PFSK-1 (cell line): ENCODE measurements around the gene CEP83.

Experiments
- FOXP2 ChIP-seq: optimal IDR thresholded peaks from 2 replicates; pipeline ENCODE3; 2011; ENCODE audit warnings: borderline replicate concordance, control low read depth, inconsistent platforms; ENCODE audit not compliant: insufficient read depth; ENCODE audit errors: extremely low read length, extremely low read depth
- POLR2AphosphoS5 ChIP-seq: IDR thresholded peaks from 2 replicates; pipeline ENCODE4 v1.6.1; 2012; ENCODE audit warnings: low read depth, mild to moderate bottlenecking, control low read depth, low read length, moderate library complexity
- SIN3A ChIP-seq: IDR thresholded peaks from 2 replicates; pipeline ENCODE4 v1.6.1; 2012; ENCODE audit warnings: mild to moderate bottlenecking, low read length, moderate library complexity, borderline replicate concordance; ENCODE audit not compliant: insufficient read depth
- TAF1 ChIP-seq: IDR thresholded peaks from 2 replicates; pipeline ENCODE4 v1.6.1; 2012; ENCODE audit warnings: low read length, control low read depth, borderline replicate concordance; ENCODE audit not compliant: insufficient read depth
- TF ChIP-seq, protein P1 (sequence below), 2 experiments: IDR thresholded peaks; 2 replicates each; pipeline versions ENCODE4 v1.6.1 to v1.8.0; 2011 to 2012; ENCODE audit warnings: low read depth in 2 of 2, low read length in 2 of 2, control low read depth in 1 of 2, inconsistent platforms in 1 of 2, mild to moderate bottlenecking in 1 of 2, moderate library complexity in 1 of 2; ENCODE audit not compliant: insufficient read depth in 1 of 2

CEP83 gene

DNA sequence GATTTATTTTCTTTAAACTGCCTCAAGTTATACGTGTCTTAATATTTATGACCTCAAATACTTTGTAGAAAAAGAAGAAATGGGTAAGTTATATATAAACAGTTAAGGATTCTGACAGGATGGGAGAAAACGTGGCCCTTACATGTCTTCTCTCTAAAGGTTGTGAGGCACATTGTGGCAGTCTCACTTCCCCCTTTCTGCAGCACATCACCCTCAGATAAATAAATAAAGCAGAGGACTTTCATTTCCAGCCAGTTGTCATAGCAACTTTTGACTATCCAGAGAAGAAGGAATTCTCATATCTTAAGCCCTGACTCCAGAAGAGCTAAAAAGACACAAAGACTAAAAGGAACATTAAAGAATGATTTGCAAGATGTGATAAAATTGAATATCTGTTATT, 28.8 kb upstream of the CEP83 start:
- TF ChIP-seq TAF1, result no peak
- no peak for TF ChIP-seq FOXP2
- no peak for TF ChIP-seq POLR2AphosphoS5
- TF ChIP-seq, protein P1, sequence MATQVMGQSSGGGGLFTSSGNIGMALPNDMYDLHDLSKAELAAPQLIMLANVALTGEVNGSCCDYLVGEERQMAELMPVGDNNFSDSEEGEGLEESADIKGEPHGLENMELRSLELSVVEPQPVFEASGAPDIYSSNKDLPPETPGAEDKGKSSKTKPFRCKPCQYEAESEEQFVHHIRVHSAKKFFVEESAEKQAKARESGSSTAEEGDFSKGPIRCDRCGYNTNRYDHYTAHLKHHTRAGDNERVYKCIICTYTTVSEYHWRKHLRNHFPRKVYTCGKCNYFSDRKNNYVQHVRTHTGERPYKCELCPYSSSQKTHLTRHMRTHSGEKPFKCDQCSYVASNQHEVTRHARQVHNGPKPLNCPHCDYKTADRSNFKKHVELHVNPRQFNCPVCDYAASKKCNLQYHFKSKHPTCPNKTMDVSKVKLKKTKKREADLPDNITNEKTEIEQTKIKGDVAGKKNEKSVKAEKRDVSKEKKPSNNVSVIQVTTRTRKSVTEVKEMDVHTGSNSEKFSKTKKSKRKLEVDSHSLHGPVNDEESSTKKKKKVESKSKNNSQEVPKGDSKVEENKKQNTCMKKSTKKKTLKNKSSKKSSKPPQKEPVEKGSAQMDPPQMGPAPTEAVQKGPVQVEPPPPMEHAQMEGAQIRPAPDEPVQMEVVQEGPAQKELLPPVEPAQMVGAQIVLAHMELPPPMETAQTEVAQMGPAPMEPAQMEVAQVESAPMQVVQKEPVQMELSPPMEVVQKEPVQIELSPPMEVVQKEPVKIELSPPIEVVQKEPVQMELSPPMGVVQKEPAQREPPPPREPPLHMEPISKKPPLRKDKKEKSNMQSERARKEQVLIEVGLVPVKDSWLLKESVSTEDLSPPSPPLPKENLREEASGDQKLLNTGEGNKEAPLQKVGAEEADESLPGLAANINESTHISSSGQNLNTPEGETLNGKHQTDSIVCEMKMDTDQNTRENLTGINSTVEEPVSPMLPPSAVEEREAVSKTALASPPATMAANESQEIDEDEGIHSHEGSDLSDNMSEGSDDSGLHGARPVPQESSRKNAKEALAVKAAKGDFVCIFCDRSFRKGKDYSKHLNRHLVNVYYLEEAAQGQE (IDR thresholded peaks at IDR 0.05; ENCODE audit: insufficient read depth in 1 of 2, low read depth in 2 of 2, low read length in 2 of 2), result no peak
- TF ChIP-seq SIN3A, result no peak

DNA sequence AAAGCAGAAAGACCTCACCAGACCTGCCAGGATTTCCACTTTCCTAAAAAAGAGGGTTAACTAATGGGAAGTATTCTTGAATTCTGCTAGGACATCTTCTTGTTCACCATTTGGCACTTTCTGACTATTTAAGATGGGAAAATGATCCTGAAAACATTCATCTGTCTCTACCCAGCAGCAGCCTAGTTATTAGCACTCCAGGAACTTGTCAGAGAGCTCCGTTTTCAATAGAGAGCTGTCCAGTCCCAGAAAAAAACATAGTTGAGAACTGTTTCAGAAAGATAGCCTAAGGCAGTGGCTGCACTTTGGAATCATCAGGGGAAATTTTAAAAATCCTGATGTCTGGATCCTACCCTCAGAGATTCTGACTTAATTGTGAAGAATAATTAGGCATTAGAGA, 22.1 kb upstream of the CEP83 start:
- no peak for TF ChIP-seq FOXP2
- TF ChIP-seq, protein P1 (IDR thresholded peaks at IDR 0.05; ENCODE audit: insufficient read depth in 1 of 2, low read depth in 2 of 2, low read length in 2 of 2), result no peak
- no peak for TF ChIP-seq POLR2AphosphoS5
- TF ChIP-seq SIN3A, result no peak
- no peak for TF ChIP-seq TAF1

DNA sequence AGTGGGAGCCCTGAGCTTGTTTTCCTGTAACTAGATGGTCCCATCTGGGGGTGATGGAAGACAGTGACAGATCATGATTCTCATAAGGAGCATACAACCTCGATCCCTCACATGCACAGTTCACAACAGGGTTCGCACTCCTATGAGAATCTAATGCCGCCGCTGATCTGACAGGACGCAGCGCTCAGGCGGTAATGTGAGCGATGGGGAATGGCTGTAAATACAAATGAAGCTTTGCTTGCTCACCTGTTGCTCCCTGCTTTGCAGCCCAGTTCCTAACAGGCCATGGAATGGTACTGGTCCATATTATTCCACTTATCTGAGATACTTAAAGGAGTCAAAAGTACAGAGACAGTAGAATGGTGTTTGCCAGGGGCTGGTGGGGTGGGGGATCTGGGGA, 9.9 kb upstream of the CEP83 start:
- no peak for TF ChIP-seq FOXP2
- no peak for TF ChIP-seq SIN3A
- TF ChIP-seq, protein P1 (IDR thresholded peaks at IDR 0.05; ENCODE audit: insufficient read depth in 1 of 2, low read depth in 2 of 2, low read length in 2 of 2), result no peak
- no peak for TF ChIP-seq POLR2AphosphoS5

DNA sequence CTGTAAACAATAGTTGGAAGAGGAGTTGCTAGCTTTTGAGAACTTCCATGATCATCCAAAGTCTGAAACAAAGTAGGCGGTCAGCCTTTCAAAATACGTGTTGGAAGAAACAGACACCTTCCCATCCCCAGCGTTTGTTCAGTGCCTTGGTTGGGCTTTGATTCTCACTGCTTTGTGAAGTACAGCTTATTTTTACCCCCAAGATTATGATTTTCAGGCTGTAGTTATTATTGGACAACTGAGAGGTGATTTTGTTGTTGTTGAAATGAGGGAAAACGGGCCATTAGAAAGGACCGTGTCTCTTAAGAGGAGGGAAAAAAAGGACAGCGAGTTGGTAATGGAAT, 921 bp upstream of the CEP83 start:
- no peak for TF ChIP-seq FOXP2
- TF ChIP-seq TAF1, result no peak
- TF ChIP-seq, protein P1 (IDR thresholded peaks at IDR 0.05; ENCODE audit: insufficient read depth in 1 of 2, low read depth in 2 of 2, low read length in 2 of 2), result no peak
- no peak for TF ChIP-seq POLR2AphosphoS5
- no peak for TF ChIP-seq SIN3A
